Esophagus muscularis mucosa (tissue), 4 donors: ENCODE measurements around the gene IGFLR1. TPM values are rescaled to one million over a fixed set of nuclear protein-coding genes. Genes with fewer than 3 reads are reported as not detected.

Experiments used
- DNase-seq: peaks from one replicate; pipeline ENCODE4 v3.0.0-alpha.2; 2017; ENCODE audit errors: extremely low spot score
- H3K27ac ChIP-seq, 4 donors: fragments of 200-600 bp; sonication (generic); replicated peaks in 1 of 4; 1 replicate in 3 of 4; 2 replicates in 1 of 4; pipeline ENCODE4 v1.5.1; 2016 to 2019; ENCODE audit warnings: mild to moderate bottlenecking in 1 of 4
- H3K27me3 ChIP-seq, 4 donors: fragments of 200-600 bp; sonication (generic); one replicate each; pipeline versions ENCODE4 v1.5.1 to v1.6.0; 2016 to 2019
- H3K36me3 ChIP-seq, 4 donors: fragments of 200-600 bp; sonication (generic); one replicate each; pipeline ENCODE4 v1.5.1; 2016 to 2019
- H3K4me1 ChIP-seq, 4 donors: fragments of 200-600 bp; sonication (generic); one replicate each; pipeline ENCODE4 v1.5.1; 2016 to 2019
- H3K4me3 ChIP-seq, 4 donors: fragments of 200-600 bp; sonication (generic); 1 replicate in 2 of 4; 2 replicates in 2 of 4; pipeline ENCODE4 v1.5.1; 2016 to 2019; ENCODE audit warnings: mild to moderate bottlenecking in 4 of 4, moderate library complexity in 1 of 4
- H3K9me3 ChIP-seq, 4 donors: fragments of 200-600 bp; sonication (generic); 1 replicate in 3 of 4; 2 replicates in 1 of 4; pipeline ENCODE4 v1.5.1; 2016 to 2019
- CTCF ChIP-seq, 3 experiments: fragments of 200-600 bp in 2 of 3; fragments of 450-650 bp in 1 of 3; sonication (generic) in 2 of 3; IDR thresholded peaks; one replicate each; pipeline ENCODE4 v1.5.1; 2017 to 2019; ENCODE audit warnings: antibody characterized with exemption in 3 of 3, mild to moderate bottlenecking in 2 of 3, moderate library complexity in 1 of 3
- EP300 ChIP-seq: sonication (generic); formaldehyde crosslinking; IDR thresholded peaks from one replicate; pipeline ENCODE4 v1.6.1; 2017; ENCODE audit warnings: antibody characterized with exemption
- POLR2A ChIP-seq: fragments of 450-650 bp; IDR thresholded peaks from one replicate; pipeline ENCODE4 v1.6.1; 2017; ENCODE audit warnings: antibody characterized with exemption, moderate library complexity, mild to moderate bottlenecking, low read depth
- POLR2AphosphoS5 ChIP-seq, 2 donors: sonication (generic); formaldehyde crosslinking; IDR thresholded peaks; one replicate each; pipeline ENCODE4 v1.6.1; 2017; ENCODE audit warnings: antibody characterized with exemption in 2 of 2
- WGBS: methylation state at CpG from one replicate; pipeline ENCODE4 v1.1.5; 2018; 5-methylcytosine and 5-hydroxymethylcytosine counted together
- intact Hi-C: fragments of 100-400 bp; cut with DNase I; formaldehyde crosslinking; loops from one replicate; pipeline ENCODE4 v1.15.1; 2023
- total RNA-seq, 4 donors: library from RNA; depleted of rRNA; stranded (reverse); fragments of >200 nt; gene quantifications; one replicate each; pipeline versions ENCODE4 v1.1.0 to v1.2.1, GENCODE V29; 2016

Gene IGFLR1
- total RNA-seq, 4 donors from 2014 or later: 1.7 to 8.1 (median 5.9) TPM

DNA sequence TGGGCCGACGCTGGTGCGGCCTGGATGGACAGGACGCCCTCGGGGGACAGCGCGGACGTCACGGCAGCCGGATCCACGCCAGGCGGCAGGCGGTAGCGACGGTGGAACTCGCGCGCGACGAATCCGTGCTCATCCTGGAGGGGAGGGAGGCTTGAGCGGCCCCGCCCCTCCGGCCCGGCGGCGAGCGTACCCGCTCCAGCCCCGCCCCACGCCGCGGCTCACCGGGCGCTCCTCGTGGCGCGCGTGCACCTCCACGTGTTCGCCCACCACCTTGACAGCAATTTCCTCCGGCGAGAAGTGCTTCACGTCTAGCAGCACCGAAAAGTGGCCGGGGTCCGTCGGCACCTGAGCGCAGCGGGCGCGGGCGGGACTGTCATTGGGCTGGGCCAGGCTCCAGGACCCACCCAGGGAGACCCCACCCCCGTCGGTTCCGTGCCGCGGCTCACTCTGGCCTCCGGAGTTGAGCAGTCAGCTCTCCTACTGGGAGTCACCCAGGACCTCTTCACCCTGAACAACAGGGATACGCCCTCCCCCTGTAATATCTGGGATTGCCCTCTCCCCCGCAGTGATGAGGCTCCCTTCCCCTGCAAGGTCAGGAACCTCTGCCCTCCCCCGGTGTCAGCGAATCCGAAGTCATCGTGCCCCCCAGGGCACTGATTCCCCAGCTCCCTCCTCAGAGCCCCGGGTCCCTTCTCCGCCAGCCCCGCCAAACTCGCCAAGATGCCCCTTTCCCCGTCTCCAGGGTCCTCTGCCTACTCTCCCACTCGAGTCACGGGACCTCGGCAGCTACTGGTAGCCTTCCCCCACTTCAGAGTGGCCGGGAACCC, 13.5 kb upstream of the IGFLR1 start:
- intact Hi-C loops: no loop called here
- peaks cover 26 to 38% (median 31%) of the 10 kb centered on the region in 4 donors for H3K36me3 ChIP-seq
- no peaks in the 10 kb centered on the region for H3K9me3 ChIP-seq
- H3K27me3 ChIP-seq: no peaks in the 10 kb centered on the region
- H3K27ac ChIP-seq: peak overlapping the region; percentile 93 to 99 (median 98)
- peak; percentile 81 to 85 for TF ChIP-seq POLR2AphosphoS5 (IDR thresholded peaks at IDR 0.05)
- no peak for TF ChIP-seq POLR2A
- TF ChIP-seq EP300: peak; percentile 72
- TF ChIP-seq CTCF (IDR thresholded peaks at IDR 0.05): no peak
- H3K4me3 ChIP-seq: peak overlapping the region; percentile 80 to 95 (median 89)
- H3K4me1 ChIP-seq: peaks cover 31 to 70% (median 57%) of the 10 kb centered on the region in 4 donors
- DNase-seq: peak; percentile 95
- 7% methylated on average over 28 of the region's 74 CpGs for WGBS

DNA sequence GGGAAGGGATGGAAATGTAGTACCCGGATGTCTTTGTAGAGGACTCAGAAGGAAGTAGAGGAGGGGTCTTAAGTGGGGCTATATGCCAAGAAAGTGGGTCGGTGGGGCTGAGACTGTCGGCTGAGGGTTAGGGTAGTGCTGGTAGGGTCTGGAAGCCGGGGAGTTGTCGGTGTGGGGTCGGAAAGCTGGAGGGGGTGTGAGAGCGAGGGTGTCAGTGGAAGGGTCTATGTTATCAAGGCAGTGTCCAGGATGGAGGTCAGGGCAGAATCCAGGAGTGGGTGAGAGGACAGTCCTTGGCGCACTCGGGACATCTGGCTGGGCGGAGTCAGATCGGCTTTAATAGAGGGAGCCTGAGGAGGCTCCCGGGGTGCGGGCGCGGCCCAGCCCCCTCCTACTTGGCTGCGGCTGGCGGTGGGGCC, 12.9 kb upstream of the IGFLR1 start:
- WGBS: 23% methylated on average over 16 of the region's 17 CpGs
- TF ChIP-seq POLR2A: no peak
- no peak for TF ChIP-seq EP300
- TF ChIP-seq POLR2AphosphoS5 (IDR thresholded peaks at IDR 0.05): no peak
- no peak for TF ChIP-seq CTCF (IDR thresholded peaks at IDR 0.05)
- Histone ChIP-seq H3K27me3 (no peaks in the 10 kb centered on the region), H3K4me1 (peaks cover 31 to 73% (median 61%) of the 10 kb centered on the region in 4 donors), H3K27ac (peak overlapping the region; percentile 93 to 99 (median 98)), H3K36me3 (peaks cover 26 to 36% (median 31%) of the 10 kb centered on the region in 4 donors), H3K9me3 (no peaks in the 10 kb centered on the region), H3K4me3 (peak overlapping the region; percentile 80 to 95 (median 89))
- DNase-seq: no peak
- intact Hi-C loops: no loop called here

- Histone ChIP-seq H3K9me3 (no peaks in the 10 kb centered on the region), H3K36me3 (peaks cover 26 to 33% (median 30%) of the 10 kb centered on the region in 4 donors), H3K4me1 (peaks cover 36 to 74% (median 62%) of the 10 kb centered on the region in 4 donors), H3K27ac (peak overlapping the region; percentile 93 to 99 (median 98)), H3K4me3 (peak overlapping the region; percentile 80 to 95 (median 89)), H3K27me3 (no peaks in the 10 kb centered on the region)
- no peak for TF ChIP-seq POLR2A
- TF ChIP-seq EP300: no peak
- no peak for TF ChIP-seq CTCF (IDR thresholded peaks at IDR 0.05)
- no peak for TF ChIP-seq POLR2AphosphoS5 (IDR thresholded peaks at IDR 0.05)
- 76% methylated on average over 13 of the region's 13 CpGs for WGBS
- intact Hi-C loops: no loop called here
- no peak for DNase-seq
Observed at GRCh38 chr19:35754370-35755130, 12.3 kb upstream of the IGFLR1 start.

DNA sequence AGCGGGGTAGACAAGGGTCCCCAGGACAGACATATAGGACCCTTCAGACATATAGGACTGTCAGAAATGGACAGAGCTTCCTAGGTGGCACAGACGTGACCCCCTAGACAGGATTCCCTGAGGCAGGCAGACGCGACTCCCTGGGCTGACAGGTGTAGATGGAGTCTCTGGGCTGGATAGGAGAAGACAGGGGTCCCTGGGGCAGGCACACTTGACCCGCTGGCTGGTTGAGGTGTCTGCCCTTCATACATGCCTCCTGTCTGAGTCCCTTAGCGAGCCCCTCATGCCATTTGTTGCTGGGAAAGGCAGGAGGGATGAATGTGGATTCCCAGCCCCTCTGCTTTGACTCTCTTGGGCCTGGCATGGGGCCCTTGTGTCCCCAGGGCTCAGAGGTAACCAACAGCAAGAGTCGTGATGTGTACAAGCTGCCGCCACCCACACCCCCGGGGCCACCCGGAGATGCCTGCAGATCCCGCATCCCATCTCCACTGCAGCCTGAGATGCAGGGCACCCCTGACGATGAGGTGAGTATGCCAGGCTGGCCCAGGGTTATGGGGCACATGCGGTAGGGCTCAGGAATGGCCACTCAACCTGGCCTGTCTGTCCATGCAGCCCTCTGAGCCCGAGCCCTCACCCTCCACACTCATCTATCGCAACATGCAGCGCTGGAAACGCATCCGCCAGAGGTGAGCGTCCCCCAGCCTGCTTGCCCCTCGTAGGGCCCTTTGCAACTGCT, 11.6 kb upstream of the IGFLR1 start:
- Histone ChIP-seq H3K27me3 (no peaks in the 10 kb centered on the region), H3K36me3 (peaks cover 26 to 33% (median 30%) of the 10 kb centered on the region in 4 donors), H3K27ac (peak overlapping the region; percentile 93 to 99 (median 98)), H3K9me3 (no peaks in the 10 kb centered on the region), H3K4me3 (no peak overlapping the region), H3K4me1 (peaks cover 40 to 74% (median 62%) of the 10 kb centered on the region in 4 donors)
- 84% methylated on average over 9 of the region's 20 CpGs for WGBS
- DNase-seq: no peak
- TF ChIP-seq EP300 (no peak), POLR2AphosphoS5 (IDR thresholded peaks at IDR 0.05) (no peak)
- intact Hi-C loops: no loop called here
